Lower lobe of right lung (tissue), 2 donors: ENCODE measurements around the gene CEP104. TPM values are rescaled to one million over a fixed set of nuclear protein-coding genes. Genes with fewer than 3 reads are reported as not detected.

ENCODE experiments used
- ATAC-seq, 2 donors: fragments of 200-7000 bp; cut with Tn5 transposase; one replicate each; pipeline ENCODE4 v1.9.1; 2020 to 2022; ENCODE audit warnings: mild to moderate bottlenecking in 2 of 2, moderate library complexity in 2 of 2
- DNase-seq: peaks from one replicate; pipeline ENCODE4 v3.0.0-alpha.2; 2020
- H3K27ac ChIP-seq: fragments of 200-600 bp; one replicate; pipeline ENCODE4 v1.8.0; 2022
- H3K27me3 ChIP-seq: fragments of 200-600 bp; one replicate; pipeline ENCODE4 v1.8.0; 2022; ENCODE audit warnings: low read depth
- H3K36me3 ChIP-seq: fragments of 200-600 bp; one replicate; pipeline ENCODE4 v1.8.0; 2022; ENCODE audit warnings: mild to moderate bottlenecking
- H3K4me1 ChIP-seq: fragments of 200-600 bp; one replicate; pipeline ENCODE4 v1.8.0; 2022
- H3K4me3 ChIP-seq: fragments of 200-600 bp; one replicate; pipeline ENCODE4 v1.8.0; 2022; ENCODE audit warnings: mild to moderate bottlenecking
- H3K9me3 ChIP-seq: fragments of 200-600 bp; one replicate; pipeline ENCODE4 v1.8.0; 2022
- CTCF ChIP-seq: fragments of 200-600 bp; IDR thresholded peaks from one replicate; pipeline ENCODE4 v1.8.0; 2022; ENCODE audit warnings: antibody characterized with exemption, mild to moderate bottlenecking
- intact Hi-C: fragments of 100-400 bp; cut with DNase I; formaldehyde crosslinking; loops from one replicate; pipeline ENCODE4 v1.11.0; 2022
- total RNA-seq: library from RNA; stranded (reverse); fragmentation: NEBNext Ultra II Directional; extraction: Animal tissue kit (Norgen Biotek cat#: 25700); gene quantifications from one replicate; pipeline ENCODE4 v1.2.1, GENCODE V29; 2021
- donor health status: DM: no; HTN: yes; CAD: no; lungs with severe emphysema.

The CEP104 gene
- total RNA-seq, 1 donor from 2014 or later = 53.9 TPM

DNA sequence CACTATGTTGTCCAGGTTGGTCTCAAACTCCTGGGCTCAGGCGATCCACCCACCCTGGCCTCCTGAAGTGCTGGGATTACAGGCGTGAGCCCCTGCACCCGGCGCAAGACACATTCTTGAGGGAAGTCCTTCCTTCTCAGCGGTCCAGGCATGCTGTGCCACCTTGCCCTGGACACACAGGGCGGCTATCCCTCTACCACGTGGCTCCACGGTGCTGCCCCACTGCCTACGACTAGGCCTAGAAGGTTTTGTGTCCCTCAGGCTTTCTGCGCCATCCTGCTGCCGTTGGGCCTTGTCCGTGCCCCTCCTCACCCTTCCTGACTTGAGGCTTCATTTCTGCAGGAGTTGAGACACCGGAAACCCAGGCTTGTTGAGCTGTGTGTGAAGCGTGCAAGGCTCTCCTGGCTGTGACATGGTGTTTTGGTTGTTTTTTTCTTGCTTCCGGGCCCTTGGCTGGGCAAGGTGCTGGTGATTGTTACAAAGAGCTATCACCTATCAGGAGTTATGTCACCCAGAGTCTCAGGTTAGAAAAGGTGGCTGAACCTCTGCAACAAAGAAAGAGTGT, 29.2 kb upstream of the CEP104 start:
- no peak for TF ChIP-seq CTCF
- Histone ChIP-seq H3K27ac (no peak overlapping the region), H3K9me3 (no peaks in the 10 kb centered on the region), H3K27me3 (no peaks in the 10 kb centered on the region), H3K36me3 (peaks cover 81% of the 10 kb centered on the region), H3K4me3 (no peak overlapping the region), H3K4me1 (peaks cover 6% of the 10 kb centered on the region)
- intact Hi-C loops = no loop called here
- DNase-seq (peak; percentile 26), ATAC-seq (no peak)

- no peak for TF ChIP-seq CTCF
- DNase-seq (peak; percentile 24), ATAC-seq (no peak)
- Histone ChIP-seq H3K9me3 (no peaks in the 10 kb centered on the region), H3K27ac (no peak overlapping the region), H3K36me3 (peaks cover 76% of the 10 kb centered on the region), H3K4me3 (no peak overlapping the region), H3K27me3 (no peaks in the 10 kb centered on the region), H3K4me1 (peaks cover 6% of the 10 kb centered on the region)
- intact Hi-C loops = no loop called here
These were observed 28.6 kb upstream of the CEP104 start for GRCh38 chr1:3885611-3886010.

DNA sequence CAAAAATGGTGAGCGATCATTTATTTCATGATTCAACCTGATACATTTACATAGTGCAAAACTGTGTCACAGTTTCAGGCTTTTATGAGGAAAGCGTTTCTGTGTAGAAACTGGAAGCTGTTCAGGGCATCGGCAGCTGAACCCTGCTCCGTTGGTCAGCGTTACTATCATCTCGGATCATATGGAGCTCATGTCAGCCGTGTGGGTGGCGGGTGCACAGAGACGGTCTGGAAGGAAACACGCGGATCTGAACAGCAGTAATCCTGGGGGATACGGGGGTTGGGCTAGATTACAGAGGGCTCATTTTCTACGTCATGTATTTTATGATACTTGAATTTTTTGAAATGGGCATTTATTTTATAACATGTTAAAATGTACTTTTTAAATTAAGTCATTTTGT, 28.0 kb upstream of the CEP104 start:
- Histone ChIP-seq H3K36me3 (peaks cover 76% of the 10 kb centered on the region), H3K27me3 (no peaks in the 10 kb centered on the region), H3K4me1 (no peaks in the 10 kb centered on the region), H3K27ac (no peak overlapping the region), H3K9me3 (no peaks in the 10 kb centered on the region), H3K4me3 (no peak overlapping the region)
- ATAC-seq (no peak), DNase-seq (peak; percentile 28)
- TF ChIP-seq CTCF = no peak
- intact Hi-C loops = no loop called here

GRCh38 chr1:3883194-3883925, 26.3 kb upstream of the CEP104 start:
- peak; percentile 16 for DNase-seq
- intact Hi-C loops = no loop called here

DNA sequence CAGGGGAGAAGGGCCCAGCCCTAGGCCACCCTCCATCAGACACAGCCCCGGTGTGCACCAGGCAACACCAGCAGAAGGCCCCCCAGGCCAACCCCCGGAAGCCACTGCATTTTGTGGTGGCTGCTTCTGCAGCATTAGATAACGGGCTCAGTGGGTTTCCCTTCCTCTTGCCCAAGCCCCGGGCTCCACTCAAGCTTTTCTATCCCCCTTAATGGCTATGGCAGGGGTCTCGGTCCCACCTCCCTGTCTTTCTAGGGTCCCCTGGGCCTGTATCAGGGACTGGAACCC, 24.1 kb upstream of the CEP104 start:
- DNase-seq = peak; percentile 35
- intact Hi-C loops = no loop called here
- Histone ChIP-seq H3K27ac (no peak overlapping the region), H3K4me1 (no peaks in the 10 kb centered on the region), H3K27me3 (no peaks in the 10 kb centered on the region), H3K4me3 (no peak overlapping the region), H3K9me3 (peaks cover 9% of the 10 kb centered on the region), H3K36me3 (peaks cover 45% of the 10 kb centered on the region)
- no peak for ATAC-seq
- TF ChIP-seq CTCF = no peak

More at GRCh38 chr1:3883194-3883925, 26.3 kb upstream of the CEP104 start:
- Histone ChIP-seq H3K27me3 (no peaks in the 10 kb centered on the region), H3K27ac (no peak overlapping the region), H3K9me3 (peaks cover 9% of the 10 kb centered on the region), H3K4me3 (no peak overlapping the region), H3K36me3 (peaks cover 60% of the 10 kb centered on the region), H3K4me1 (no peaks in the 10 kb centered on the region)
- no peak for ATAC-seq
- TF ChIP-seq CTCF = no peak
